DND-41 (cell line): Measurements from ENCODE around the gene ACBD6.

ENCODE experiments used
- ATAC-seq: fragments of 200-7000 bp; cut with Tn5 transposase; 3 replicates; pipeline ENCODE4 v1.9.1; 2021; ENCODE audit warnings: low read depth; ENCODE audit not compliant: insufficient read depth
- DNase-seq: peaks from one replicate; pipeline ENCODE4 v3.0.0-alpha.2; 2020
- H2AFZ ChIP-seq: 2 replicates; pipeline ENCODE4 v1.6.0; 2012; ENCODE audit warnings: low read depth, low read length
- H3K27ac ChIP-seq: 2 replicates; pipeline ENCODE4 v1.5.1; 2012; ENCODE audit warnings: low read length, inconsistent platforms
- H3K27me3 ChIP-seq: fragments of 200-600 bp; sonication (generic); 2 replicates; pipeline ENCODE4 v1.6.0; 2012; ENCODE audit warnings: low read length, mild to moderate bottlenecking, inconsistent platforms; ENCODE audit not compliant: insufficient read depth, poor library complexity
- H3K36me3 ChIP-seq: 2 replicates; pipeline ENCODE4 v1.5.1; 2012; ENCODE audit warnings: low read length, inconsistent platforms; ENCODE audit not compliant: insufficient read depth
- H3K4me1 ChIP-seq: 2 replicates; pipeline ENCODE4 v1.5.1; 2012; ENCODE audit warnings: mild to moderate bottlenecking, low read length; ENCODE audit not compliant: insufficient read depth
- H3K4me2 ChIP-seq: 2 replicates; pipeline ENCODE4 v1.6.0; 2012; ENCODE audit warnings: mild to moderate bottlenecking, moderate library complexity, low read length, inconsistent platforms; ENCODE audit not compliant: insufficient read depth
- H3K4me3 ChIP-seq, 2 experiments: fragments of 200-600 bp in 1 of 2; shearing (Covaris generic) in 1 of 2; 2 replicates each; pipeline ENCODE4 v1.5.1; 2012 to 2016; ENCODE audit warnings: inconsistent platforms in 2 of 2, low read length in 2 of 2, mild to moderate bottlenecking in 2 of 2, low read depth in 1 of 2, moderate library complexity in 1 of 2
- H3K79me2 ChIP-seq: 2 replicates; pipeline ENCODE4 v1.6.0; 2012; ENCODE audit warnings: low read length, inconsistent platforms; ENCODE audit not compliant: insufficient read depth
- H3K9ac ChIP-seq: 2 replicates; pipeline ENCODE4 v1.6.0; 2012; ENCODE audit warnings: low read depth, mild to moderate bottlenecking, inconsistent platforms, low read length, moderate library complexity
- H3K9me3 ChIP-seq: 2 replicates; pipeline ENCODE4 v1.5.1; 2012; ENCODE audit warnings: low read length, moderate library complexity, mild to moderate bottlenecking, inconsistent platforms; ENCODE audit not compliant: insufficient read depth, severe bottlenecking
- H4K20me1 ChIP-seq: 2 replicates; pipeline ENCODE4 v1.6.0; 2012; ENCODE audit warnings: low read length; ENCODE audit not compliant: insufficient read depth
- EZH2 ChIP-seq: IDR thresholded peaks from 3 replicates; pipeline ENCODE4 v1.6.1; 2012; ENCODE audit warnings: borderline replicate concordance, low read depth, mild to moderate bottlenecking, moderate library complexity, low read length, inconsistent platforms; ENCODE audit not compliant: severe bottlenecking
- TF ChIP-seq, protein P1 (sequence below): IDR thresholded peaks from 2 replicates; pipeline ENCODE4 v1.5.1; 2012; ENCODE audit warnings: borderline replicate concordance, low read length, moderate library complexity, mild to moderate bottlenecking; ENCODE audit not compliant: poor library complexity, severe bottlenecking; ENCODE audit errors: extremely low read depth

The ACBD6 gene

DNA sequence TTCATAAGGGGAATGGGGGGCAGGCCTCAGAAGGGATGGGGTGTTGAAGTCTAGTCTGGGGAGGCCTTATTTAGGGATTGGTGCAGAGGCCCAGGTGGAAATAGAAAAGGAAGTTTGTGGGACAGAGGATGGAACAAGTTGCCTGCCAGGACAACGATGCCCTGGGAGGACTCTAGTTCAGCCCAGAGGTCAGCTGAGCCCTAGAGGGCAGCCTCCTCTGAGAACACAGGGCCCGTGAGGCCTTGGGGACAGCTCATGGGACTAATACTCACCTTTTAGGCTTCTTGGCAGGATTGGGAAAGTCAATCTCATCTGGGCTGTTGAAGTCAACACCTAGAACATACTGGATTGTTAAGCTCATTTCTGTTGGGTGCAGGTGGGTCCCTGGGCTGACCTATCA, 229.3 kb downstream of the ACBD6 start:
- Histone ChIP-seq H3K79me2 (no peaks in the 10 kb centered on the region), H2AFZ (no peak overlapping the region), H3K27me3 (no peaks in the 10 kb centered on the region), H3K9me3 (no peaks in the 10 kb centered on the region), H3K36me3 (peaks cover 28% of the 10 kb centered on the region; the same call in 1 of the 2 replicates), H3K4me1 (no peaks in the 10 kb centered on the region), H4K20me1 (no peaks in the 10 kb centered on the region), H3K4me2 (no peak overlapping the region), H3K9ac (no peak overlapping the region), H3K27ac (no peak overlapping the region), H3K4me3 (no peak overlapping the region)
- TF ChIP-seq, protein P1, sequence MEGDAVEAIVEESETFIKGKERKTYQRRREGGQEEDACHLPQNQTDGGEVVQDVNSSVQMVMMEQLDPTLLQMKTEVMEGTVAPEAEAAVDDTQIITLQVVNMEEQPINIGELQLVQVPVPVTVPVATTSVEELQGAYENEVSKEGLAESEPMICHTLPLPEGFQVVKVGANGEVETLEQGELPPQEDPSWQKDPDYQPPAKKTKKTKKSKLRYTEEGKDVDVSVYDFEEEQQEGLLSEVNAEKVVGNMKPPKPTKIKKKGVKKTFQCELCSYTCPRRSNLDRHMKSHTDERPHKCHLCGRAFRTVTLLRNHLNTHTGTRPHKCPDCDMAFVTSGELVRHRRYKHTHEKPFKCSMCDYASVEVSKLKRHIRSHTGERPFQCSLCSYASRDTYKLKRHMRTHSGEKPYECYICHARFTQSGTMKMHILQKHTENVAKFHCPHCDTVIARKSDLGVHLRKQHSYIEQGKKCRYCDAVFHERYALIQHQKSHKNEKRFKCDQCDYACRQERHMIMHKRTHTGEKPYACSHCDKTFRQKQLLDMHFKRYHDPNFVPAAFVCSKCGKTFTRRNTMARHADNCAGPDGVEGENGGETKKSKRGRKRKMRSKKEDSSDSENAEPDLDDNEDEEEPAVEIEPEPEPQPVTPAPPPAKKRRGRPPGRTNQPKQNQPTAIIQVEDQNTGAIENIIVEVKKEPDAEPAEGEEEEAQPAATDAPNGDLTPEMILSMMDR, result no peak
- TF ChIP-seq EZH2, result no peak
- no peak for DNase-seq
- no peak for ATAC-seq

DNA sequence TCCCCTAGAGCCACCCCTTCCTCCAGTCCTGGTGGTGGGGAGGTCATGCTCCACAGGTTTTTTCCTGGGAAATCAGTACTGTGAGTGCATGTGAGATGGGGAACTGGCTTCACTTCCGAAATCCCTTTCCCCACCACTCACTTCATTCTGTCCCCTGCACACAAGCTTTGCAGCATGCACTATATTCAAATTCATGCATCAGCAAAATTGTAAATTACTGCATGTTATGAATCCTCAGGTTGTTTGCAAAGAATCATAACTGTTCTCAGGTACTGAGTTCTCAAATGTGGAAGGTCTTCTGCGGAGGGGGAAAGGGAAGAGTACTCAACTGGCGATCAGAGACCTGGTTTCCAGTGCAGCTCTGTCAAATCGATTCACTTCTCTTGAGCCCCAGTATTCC, 230.0 kb downstream of the ACBD6 start:
- no peak overlapping the region for H3K4me3 ChIP-seq
- H3K4me1 ChIP-seq, result no peaks in the 10 kb centered on the region
- no peaks in the 10 kb centered on the region for H3K79me2 ChIP-seq
- no peak overlapping the region for H2AFZ ChIP-seq
- DNase-seq, result no peak
- H3K4me2 ChIP-seq, result no peak overlapping the region
- no peak overlapping the region for H3K9ac ChIP-seq
- no peaks in the 10 kb centered on the region for H4K20me1 ChIP-seq
- no peak for ATAC-seq
- no peak overlapping the region for H3K27ac ChIP-seq
- H3K27me3 ChIP-seq, result no peaks in the 10 kb centered on the region
- no peaks in the 10 kb centered on the region for H3K9me3 ChIP-seq
- H3K36me3 ChIP-seq, result peaks cover 21% of the 10 kb centered on the region; the same call in 1 of the 2 replicates
- TF ChIP-seq, protein P1, result no peak
- no peak for TF ChIP-seq EZH2

DNA sequence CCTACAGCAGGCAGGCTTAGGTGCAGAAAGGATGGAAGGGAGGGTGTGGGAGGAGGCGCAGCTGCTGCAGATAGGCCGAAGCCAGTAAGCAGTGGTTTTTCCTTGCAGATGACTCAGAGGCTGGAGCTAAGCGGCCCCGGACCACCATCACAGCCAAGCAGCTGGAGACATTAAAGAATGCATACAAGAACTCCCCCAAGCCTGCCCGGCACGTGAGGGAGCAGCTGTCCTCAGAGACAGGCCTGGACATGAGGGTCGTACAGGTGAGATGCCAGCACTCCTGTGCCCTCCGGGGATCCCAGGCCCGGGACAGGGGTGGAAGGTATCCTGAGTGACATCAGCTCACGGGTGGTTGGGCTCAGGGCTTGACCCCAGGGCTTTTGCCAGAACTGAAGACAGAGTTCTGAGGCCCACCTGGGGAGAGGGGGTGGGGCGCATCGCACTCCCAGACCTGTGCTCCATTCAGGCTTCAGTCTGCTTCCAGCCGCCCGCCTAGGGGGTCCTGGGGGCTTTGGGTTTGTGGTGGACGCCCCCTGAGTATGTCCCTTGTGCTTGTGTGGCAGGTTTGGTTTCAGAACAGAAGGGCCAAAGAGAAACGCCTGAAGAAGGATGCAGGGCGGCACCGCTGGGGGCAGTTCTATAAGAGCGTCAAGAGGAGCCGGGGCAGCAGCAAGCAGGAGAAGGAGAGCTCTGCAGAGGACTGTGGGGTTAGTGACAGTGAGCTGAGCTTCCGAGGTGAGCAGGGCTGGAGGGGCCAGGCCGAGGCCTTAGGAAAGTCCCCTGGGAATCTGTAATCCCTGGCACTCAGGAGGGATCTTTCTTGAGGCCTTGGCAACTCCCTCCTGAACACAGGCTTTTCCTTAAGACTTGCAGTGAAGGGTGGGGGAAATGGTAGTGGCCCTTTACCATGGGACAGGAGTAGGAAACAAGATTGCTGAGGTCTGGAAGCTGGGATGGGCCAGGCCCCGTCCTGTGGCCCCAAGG, 230.8 kb downstream of the ACBD6 start:
- Histone ChIP-seq H2AFZ (no peak overlapping the region), H3K36me3 (peaks cover 21% of the 10 kb centered on the region; the same call in 1 of the 2 replicates), H4K20me1 (no peaks in the 10 kb centered on the region), H3K4me2 (no peak overlapping the region), H3K27me3 (no peaks in the 10 kb centered on the region), H3K79me2 (no peaks in the 10 kb centered on the region), H3K9me3 (no peaks in the 10 kb centered on the region), H3K4me1 (no peaks in the 10 kb centered on the region), H3K9ac (no peak overlapping the region), H3K4me3 (no peak overlapping the region), H3K27ac (no peak overlapping the region)
- DNase-seq, result no peak
- TF ChIP-seq EZH2, result no peak
- ATAC-seq, result peak; percentile 20; the same call in 1 of the 3 replicates
